HEK293T (cell line): Measurements from ENCODE around the gene POLR3GL.
"Not testable (repeated sequence)": the region's sequence is repeated elsewhere in the genome, so short reads cannot be mapped to it uniquely, and the experiment has no call there.

Source experiments
- CTCF ChIA-PET: fragments of 350-600 bp; formaldehyde crosslinking; extraction: SDS; loops from one replicate; lab custom pipeline; 2021; ENCODE audit warnings: antibody characterized with exemption, inconsistent platforms; lab: Yijun Ruan, JAX
- POLR2A ChIA-PET: fragments of 350-600 bp; formaldehyde crosslinking; extraction: SDS; loops from one replicate; lab custom pipeline; 2020; ENCODE audit warnings: antibody characterized with exemption, inconsistent platforms; lab: Yijun Ruan, JAX
- DNase-seq: peaks from one replicate; pipeline ENCODE4 v3.0.0; 2012; ENCODE audit warnings: mixed read lengths; ENCODE audit errors: extremely low spot score
- ARNT ChIP-seq: fragments of 450-650 bp; IDR thresholded peaks from 2 replicates; pipeline ENCODE4 v1.6.1; 2017; ENCODE audit warnings: mild to moderate bottlenecking
- BHLHE40 ChIP-seq: fragments of 450-650 bp; IDR thresholded peaks from 2 replicates; pipeline ENCODE4 v1.6.1; 2016; ENCODE audit warnings: mild to moderate bottlenecking, moderate library complexity, borderline replicate concordance
- CTBP1 ChIP-seq: fragments of 450-650 bp; IDR thresholded peaks from 2 replicates; pipeline ENCODE4 v1.6.1; 2016; ENCODE audit warnings: borderline replicate concordance
- ELF4 ChIP-seq: fragments of 450-650 bp; IDR thresholded peaks from 2 replicates; pipeline ENCODE4 v1.6.1; 2017; ENCODE audit warnings: antibody characterized with exemption
- FOXA1 ChIP-seq: fragments of 450-650 bp; IDR thresholded peaks from 2 replicates; pipeline ENCODE4 v1.6.1; 2016; ENCODE audit warnings: mild to moderate bottlenecking
- FOXK2 ChIP-seq: fragments of 450-650 bp; IDR thresholded peaks from 2 replicates; pipeline ENCODE4 v1.6.1; 2016; ENCODE audit warnings: mild to moderate bottlenecking
- FOXM1 ChIP-seq: fragments of 450-650 bp; IDR thresholded peaks from 2 replicates; pipeline ENCODE4 v1.6.1; 2017; ENCODE audit warnings: mild to moderate bottlenecking, borderline replicate concordance
- HDGF ChIP-seq: fragments of 450-650 bp; IDR thresholded peaks from 2 replicates; pipeline ENCODE4 v1.6.1; 2017; ENCODE audit warnings: antibody characterized with exemption, borderline replicate concordance
- L3MBTL2 ChIP-seq: fragments of 450-650 bp; conservative IDR thresholded peaks from 2 replicates; pipeline ENCODE4 v1.6.1; 2016; ENCODE audit warnings: mild to moderate bottlenecking
- LEF1 ChIP-seq: fragments of 450-650 bp; IDR thresholded peaks from 2 replicates; pipeline ENCODE4 v1.6.1; 2017; ENCODE audit warnings: mild to moderate bottlenecking, borderline replicate concordance
- NFRKB ChIP-seq: fragments of 450-650 bp; IDR thresholded peaks from 2 replicates; pipeline ENCODE4 v1.6.1; 2016; ENCODE audit warnings: mild to moderate bottlenecking, moderate library complexity
- PKNOX1 ChIP-seq: fragments of 450-650 bp; IDR thresholded peaks from 2 replicates; pipeline ENCODE4 v1.6.1; 2016
- SP1 ChIP-seq: fragments of 450-650 bp; IDR thresholded peaks from 2 replicates; pipeline ENCODE4 v1.6.1; 2017
- SUZ12 ChIP-seq: fragments of 450-650 bp; IDR thresholded peaks from 2 replicates; pipeline ENCODE4 v1.6.1; 2016; ENCODE audit warnings: mild to moderate bottlenecking
- TARDBP ChIP-seq: fragments of 450-650 bp; IDR thresholded peaks from 2 replicates; pipeline ENCODE4 v1.6.1; 2016
- ZNF384 ChIP-seq: fragments of 450-650 bp; IDR thresholded peaks from 2 replicates; pipeline ENCODE4 v1.6.1; 2016

Gene POLR3GL

GRCh38 chr1:146021622-146022402 is 57.3 kb downstream of the POLR3GL start, which contains the start of gene HJV:
Gene HJV, minus strand, starts transcription at chr1:146021735. Its CDS starts 1,504 bp downstream, at chr1:146020231.
- TF ChIP-seq NFRKB (no peak), L3MBTL2 (no peak), ELF4 (no peak), TARDBP (no peak), FOXA1 (no peak), PKNOX1 (no peak)
- no peak for DNase-seq
- POLR2A ChIA-PET: interaction anchor here (0.7 to 2.1 kb wide), 5 partner anchors 14 to 177 kb away, joined by 3 to 8 read pairs (median 3); partner anchors contain the start of genes ANKRD34A, NUDT17 and POLR3GL
- CTCF ChIA-PET: interaction anchor here (0.6 to 3.0 kb wide), 3 partner anchors 11 to 135 kb away, joined by 4 to 19 read pairs (median 4); no protein-coding TSS in a partner anchor

GRCh38 chr1:146022403-146023127 is 58.1 kb downstream of the POLR3GL start:
- CTCF ChIA-PET: interaction anchor here (0.6 to 3.0 kb wide), 2 partner anchors 10 to 136 kb away, joined by 4 to 19 read pairs; no protein-coding TSS in a partner anchor
- TF ChIP-seq ELF4 (no peak), CTBP1 (no peak), HDGF (no peak), BHLHE40 (no peak), PKNOX1 (no peak), SUZ12 (no peak), L3MBTL2 (no peak), NFRKB (no peak), FOXA1 (no peak), ARNT (no peak), SP1 (no peak), ZNF384 (no peak), FOXK2 (no peak), FOXM1 (no peak), TARDBP (no peak), LEF1 (no peak)
- POLR2A ChIA-PET: interaction anchor here (0.8 to 2.1 kb wide), 3 partner anchors 13 to 58 kb away, joined by 3 to 8 read pairs (median 5); partner anchors contain the start of genes ANKRD34A and POLR3GL
- DNase-seq: no peak

GRCh38 chr1:146025787-146026495 is 61.5 kb downstream of the POLR3GL start:
- DNase-seq, CTCF ChIA-PET, POLR2A ChIA-PET: not testable (repeated sequence)

GRCh38 chr1:146026650-146027049 is 62.2 kb downstream of the POLR3GL start:
- DNase-seq, CTCF ChIA-PET: not testable (repeated sequence)
- POLR2A ChIA-PET: interaction anchor here (1.5 kb wide), 1 partner anchor 12 kb away, joined by 3 read pairs; no protein-coding TSS in a partner anchor
